Mesodermal cell (in vitro differentiated cells): Measurements from ENCODE around the gene UBL4B.

Source experiments
- H3K27ac ChIP-seq: 2 replicates; pipeline ENCODE4 v1.7.0; 2013; ENCODE audit warnings: mild to moderate bottlenecking, low read depth, low read length, moderate library complexity; ENCODE audit not compliant: severe bottlenecking
- H3K36me3 ChIP-seq: 2 replicates; pipeline ENCODE4 v1.7.1; 2013; ENCODE audit warnings: mild to moderate bottlenecking, low read length, moderate library complexity; ENCODE audit not compliant: control insufficient read depth, insufficient read depth
- H3K4me1 ChIP-seq: one replicate; pipeline ENCODE4 v1.7.1; 2013; ENCODE audit warnings: mild to moderate bottlenecking, low read length; ENCODE audit not compliant: insufficient read depth, control insufficient read depth, poor library complexity, severe bottlenecking
- H3K4me3 ChIP-seq: 2 replicates; pipeline ENCODE4 v1.7.0; 2013; ENCODE audit warnings: low read length, control low read depth, mild to moderate bottlenecking; ENCODE audit not compliant: insufficient read depth, poor library complexity, severe bottlenecking; ENCODE audit errors: extremely low read depth
- H3K9me3 ChIP-seq: 2 replicates; pipeline ENCODE4 v1.7.1; 2013; ENCODE audit warnings: mild to moderate bottlenecking, low read length, moderate library complexity; ENCODE audit not compliant: control insufficient read depth
- WGBS, 2 experiments: methylation state at CpG; one replicate each; pipeline ENCODE4 v1.1.5; 2013; ENCODE audit warnings: missing lambda C conversion rate in 2 of 2; ENCODE audit not compliant: insufficient coverage in 2 of 2; 5-methylcytosine and 5-hydroxymethylcytosine counted together

UBL4B gene

GRCh38 chr1:110118636-110119396 lies 6.6 kb downstream of the UBL4B start:
- H3K4me3 ChIP-seq: no peak overlapping the region
- WGBS, 2 experiments: 63 to 88% methylated on average over 3 to 4 of the region's 7 CpGs
- H3K9me3 ChIP-seq: peaks cover 3% of the 10 kb centered on the region
- H3K36me3 ChIP-seq: no peaks in the 10 kb centered on the region
- no peaks in the 10 kb centered on the region for H3K4me1 ChIP-seq
- no peak overlapping the region for H3K27ac ChIP-seq

- peaks cover 10% of the 10 kb centered on the region for H3K9me3 ChIP-seq
- H3K4me1 ChIP-seq: no peaks in the 10 kb centered on the region
- H3K36me3 ChIP-seq: no peaks in the 10 kb centered on the region
- H3K4me3 ChIP-seq: no peak overlapping the region
- no peak overlapping the region for H3K27ac ChIP-seq
- 90 to 95% methylated on average over 2 of the region's 3 CpGs for WGBS, 2 experiments
These were observed 7.6 kb downstream of the UBL4B start for GRCh38 chr1:110119843-110120242.

DNA sequence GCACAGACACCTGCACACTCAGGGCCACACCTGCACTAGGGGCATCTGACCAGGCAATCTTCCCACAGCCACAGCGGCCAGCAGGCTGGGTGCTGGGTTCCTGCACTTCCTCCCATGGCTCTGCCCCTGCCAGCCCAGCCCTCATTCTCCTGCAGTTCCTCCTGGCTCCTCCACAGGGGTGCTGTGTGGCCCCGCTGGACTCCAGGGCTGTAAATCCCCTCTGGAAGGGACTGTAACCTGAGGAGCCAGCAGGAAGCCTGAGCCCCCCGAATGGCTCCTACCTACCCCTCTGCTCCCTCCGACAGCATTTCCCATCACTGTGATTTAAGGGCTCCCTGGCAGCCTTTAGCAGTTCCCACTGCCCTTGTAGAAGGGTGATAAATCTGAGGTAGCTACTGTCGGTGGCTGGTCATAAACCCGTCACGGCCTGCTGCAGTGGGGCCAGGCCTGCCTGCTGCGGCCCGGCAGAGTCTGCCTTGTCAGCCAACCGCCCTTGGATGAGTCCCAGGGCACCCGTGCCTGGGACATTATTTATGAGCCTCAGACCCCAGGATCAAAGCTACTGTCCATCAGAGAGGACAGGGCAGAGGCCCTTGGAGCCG lies 8.8 kb downstream of the UBL4B start:
- Histone ChIP-seq H3K36me3 (no peaks in the 10 kb centered on the region), H3K9me3 (peaks cover 13% of the 10 kb centered on the region), H3K4me1 (no peaks in the 10 kb centered on the region), H3K4me3 (no peak overlapping the region), H3K27ac (no peak overlapping the region)
- 72 to 73% methylated on average over 8 to 10 of the region's 12 CpGs for WGBS, 2 experiments

- peaks cover 18% of the 10 kb centered on the region for H3K9me3 ChIP-seq
- 50 to 95% methylated on average over 1 to 2 of the region's 3 CpGs for WGBS, 2 experiments
- no peaks in the 10 kb centered on the region for H3K4me1 ChIP-seq
- H3K27ac ChIP-seq: no peak overlapping the region
- no peak overlapping the region for H3K4me3 ChIP-seq
- no peaks in the 10 kb centered on the region for H3K36me3 ChIP-seq
These were observed 11.0 kb downstream of the UBL4B start for GRCh38 chr1:110123224-110123623.

DNA sequence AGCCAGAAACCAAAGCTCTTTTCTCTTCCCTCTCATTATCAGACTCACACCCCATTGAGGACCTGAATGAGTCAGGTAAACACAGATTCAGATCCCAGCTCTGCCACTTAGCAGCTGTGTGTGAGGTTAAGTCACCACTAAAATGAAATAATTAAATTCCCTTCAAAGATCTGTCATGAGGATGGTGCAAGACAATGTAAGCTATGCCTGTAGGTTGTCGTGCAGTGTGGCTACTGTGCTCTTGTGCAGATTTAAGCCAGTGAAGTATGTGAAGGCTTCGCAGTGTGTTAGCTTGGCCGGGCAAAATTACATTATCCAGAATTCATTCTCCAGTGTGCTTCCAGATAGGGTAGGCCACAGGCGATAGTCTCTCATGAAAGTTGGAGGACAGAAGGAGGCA lies 13.6 kb downstream of the UBL4B start:
- WGBS, 2 experiments: 82 to 97% methylated on average over 3 of the region's 4 CpGs
- H3K9me3 ChIP-seq: peaks cover 18% of the 10 kb centered on the region

GRCh38 chr1:110130113-110130591 lies 17.9 kb downstream of the UBL4B start:
- Histone ChIP-seq H3K36me3 (no peaks in the 10 kb centered on the region), H3K9me3 (peaks cover 8% of the 10 kb centered on the region), H3K4me1 (no peaks in the 10 kb centered on the region), H3K4me3 (no peak overlapping the region), H3K27ac (no peak overlapping the region)
- 43 to 59% methylated on average over 20 to 24 of the region's 31 CpGs for WGBS, 2 experiments

More for the DNA sequence above, 13.6 kb downstream of the UBL4B start:
- Histone ChIP-seq H3K27ac (no peak overlapping the region), H3K36me3 (no peaks in the 10 kb centered on the region), H3K4me1 (no peaks in the 10 kb centered on the region), H3K4me3 (no peak overlapping the region)

- H3K27ac ChIP-seq: no peak overlapping the region
- H3K36me3 ChIP-seq: no peaks in the 10 kb centered on the region
- H3K9me3 ChIP-seq: peaks cover 5% of the 10 kb centered on the region
- H3K4me3 ChIP-seq: no peak overlapping the region
- H3K4me1 ChIP-seq: no peaks in the 10 kb centered on the region
- 72 to 80% methylated on average over 6 of the region's 7 CpGs for WGBS, 2 experiments
These were observed 18.7 kb downstream of the UBL4B start for GRCh38 chr1:110130989-110131388.

DNA sequence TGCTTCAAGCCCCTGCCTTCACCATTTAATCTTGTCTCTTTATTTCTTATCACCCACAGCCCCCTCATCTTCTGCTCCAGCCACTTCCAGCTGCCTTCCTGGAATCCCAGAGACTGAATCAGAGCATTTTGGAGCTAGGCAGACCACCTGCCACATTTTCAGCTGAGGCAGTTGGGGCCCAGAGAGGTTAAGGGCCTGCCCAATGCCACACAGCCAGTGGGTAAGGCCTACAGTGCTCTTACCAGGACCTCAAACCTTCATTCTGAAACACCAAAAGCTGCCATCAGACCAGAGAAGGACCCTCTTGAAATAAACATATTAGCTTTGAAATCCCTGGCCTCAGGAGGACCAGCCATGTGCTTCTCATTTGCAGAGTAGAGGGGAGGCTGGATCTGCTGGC lies 20.4 kb downstream of the UBL4B start:
- H3K4me3 ChIP-seq: no peak overlapping the region
- H3K4me1 ChIP-seq: peaks cover 12% of the 10 kb centered on the region
- no peak overlapping the region for H3K27ac ChIP-seq
- H3K36me3 ChIP-seq: no peaks in the 10 kb centered on the region
- no peaks in the 10 kb centered on the region for H3K9me3 ChIP-seq

- H3K36me3 ChIP-seq: no peaks in the 10 kb centered on the region
- no peaks in the 10 kb centered on the region for H3K9me3 ChIP-seq
- no peak overlapping the region for H3K27ac ChIP-seq
- 88 to 89% methylated on average over 4 of the region's 4 CpGs for whole genome bisulfite sequencing, 2 experiments
- no peak overlapping the region for H3K4me3 ChIP-seq
- peaks cover 12% of the 10 kb centered on the region for H3K4me1 ChIP-seq
These were observed 21.2 kb downstream of the UBL4B start for GRCh38 chr1:110133436-110133835.

DNA sequence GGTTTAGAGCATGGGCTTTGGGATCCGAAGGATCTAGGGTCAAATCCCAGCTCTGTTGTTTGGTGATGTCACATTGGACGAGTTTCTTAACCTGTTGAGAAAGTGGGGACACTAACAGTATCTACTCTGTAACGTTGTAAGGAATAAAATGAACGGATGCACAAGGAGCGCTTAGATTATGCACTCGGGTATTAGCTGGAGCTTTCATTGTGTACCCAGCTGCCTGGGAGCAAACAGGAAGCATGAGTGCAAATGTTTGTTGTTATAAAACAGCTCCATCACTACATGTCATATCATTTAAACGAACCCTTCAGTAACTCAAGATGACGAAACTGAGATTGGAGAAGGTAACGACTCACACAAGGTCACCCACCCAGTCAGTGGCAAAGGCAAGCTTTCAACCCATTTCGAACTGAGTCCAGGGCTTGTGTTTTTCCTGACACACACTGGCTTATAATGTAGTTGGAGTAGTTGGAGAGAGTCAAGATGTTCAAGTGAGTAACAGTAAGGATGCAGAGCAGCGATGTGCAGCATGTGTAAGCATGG lies 21.9 kb downstream of the UBL4B start:
- Histone ChIP-seq H3K4me1 (peaks cover 12% of the 10 kb centered on the region), H3K9me3 (no peaks in the 10 kb centered on the region), H3K36me3 (no peaks in the 10 kb centered on the region), H3K27ac (no peak overlapping the region), H3K4me3 (no peak overlapping the region)
- WGBS, 2 experiments: 89 to 94% methylated on average over 8 to 10 of the region's 11 CpGs

- Histone ChIP-seq H3K9me3 (no peaks in the 10 kb centered on the region), H3K4me3 (no peak overlapping the region), H3K27ac (no peak overlapping the region), H3K36me3 (no peaks in the 10 kb centered on the region), H3K4me1 (peaks cover 12% of the 10 kb centered on the region)
- WGBS, 2 experiments: 63 to 66% methylated on average over 2 of the region's 4 CpGs
These were observed 23.0 kb downstream of the UBL4B start for GRCh38 chr1:110135246-110135645.
